ENCODE results near the gene RDM1. TPM values are rescaled to one million over a fixed set of nuclear protein-coding genes. Genes with fewer than 3 reads are reported as not detected.
A peak's percentile ranks its signal among the peaks of the same experiment; 100 is the strongest.
"Not testable (repeated sequence)": the region's sequence is repeated elsewhere in the genome, so short reads cannot be mapped to it uniquely, and the experiment has no call there.

Gene RDM1
- total RNA-seq, 2 donors from 2014 or later, result not detected

DNA sequence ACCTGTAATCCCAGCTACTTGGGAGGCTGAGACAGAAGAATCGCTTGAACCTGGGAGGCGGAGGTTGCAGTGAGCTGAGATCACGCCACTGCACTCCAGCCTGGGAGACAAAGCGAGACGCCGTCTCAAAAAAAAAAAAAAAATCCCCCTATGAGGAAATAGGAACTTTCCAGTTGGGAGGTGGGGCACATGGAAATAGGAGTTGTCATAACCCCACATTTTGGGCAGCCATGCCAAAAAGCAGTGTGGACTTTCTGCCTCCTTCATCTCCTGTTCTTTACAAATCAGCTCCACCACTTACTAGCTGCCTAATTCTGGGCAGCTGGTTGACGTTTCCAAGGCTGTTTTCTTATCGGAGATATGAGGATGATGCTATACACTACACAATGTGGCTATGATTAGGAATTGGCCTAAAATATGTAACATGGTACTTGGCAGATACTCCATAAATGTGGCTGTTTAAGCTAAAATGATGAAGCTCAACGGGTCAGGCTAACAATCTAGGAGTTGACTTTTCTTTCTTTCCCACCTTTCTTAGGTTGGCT lies 28.9 kb downstream of the RDM1 start:
- ATAC-seq (no peak), DNase-seq (no peak)
- Mint-ChIP-seq H3K4me3 (no peak overlapping the region), H3K27ac (no peak overlapping the region), H3K27me3 (peaks cover 34% of the 10 kb centered on the region), H3K4me1 (peaks cover 3% of the 10 kb centered on the region), H3K36me3 (ENCODE audit: low read depth) (no peaks in the 10 kb centered on the region)
- H3K9me3 ChIP-seq (ENCODE audit: control insufficient read depth, low read length, poor library complexity, severe bottlenecking), result no peaks in the 10 kb centered on the region

DNA sequence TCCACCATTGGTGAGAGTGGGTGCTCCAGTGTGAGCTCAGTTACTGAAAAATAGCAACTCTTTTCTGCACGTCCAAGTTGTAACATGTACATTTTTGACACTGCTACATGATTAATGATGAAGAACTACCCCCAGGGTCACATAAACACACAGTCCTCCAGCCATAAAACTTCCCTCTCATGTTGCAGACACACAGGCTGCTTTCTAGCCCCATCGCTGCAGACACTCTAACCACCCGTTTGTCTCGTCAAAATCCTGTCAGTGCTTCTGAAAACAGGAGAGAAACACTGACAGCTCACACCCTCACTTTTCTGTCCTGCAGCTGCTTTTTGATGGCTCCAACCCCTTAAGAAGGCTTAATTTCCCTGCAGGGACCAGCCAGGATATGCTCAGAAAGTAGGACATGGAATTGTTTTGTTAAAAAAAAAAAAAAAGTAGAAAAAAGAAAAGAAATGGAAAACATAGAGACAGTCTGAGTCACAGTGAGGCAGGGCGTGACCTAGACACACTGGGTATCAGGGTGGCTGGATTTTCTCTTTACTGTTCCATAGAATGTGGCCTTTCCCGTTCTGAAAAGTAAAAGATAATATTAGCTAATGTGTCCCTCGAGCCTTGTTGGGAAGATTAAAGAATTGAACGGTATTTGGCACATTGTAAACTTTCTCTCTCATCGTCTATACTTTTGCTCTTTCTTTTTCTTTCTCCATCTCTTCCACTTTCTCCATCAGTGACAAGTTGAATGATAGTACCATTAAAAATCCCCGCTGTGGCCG lies 29.7 kb downstream of the RDM1 start:
- no peaks in the 10 kb centered on the region for H3K9me3 ChIP-seq (ENCODE audit: control insufficient read depth, low read length, poor library complexity, severe bottlenecking)
- Mint-ChIP-seq H3K27ac (peak overlapping the region; percentile 37), H3K36me3 (ENCODE audit: low read depth) (no peaks in the 10 kb centered on the region), H3K4me3 (no peak overlapping the region), H3K4me1 (peaks cover 5% of the 10 kb centered on the region), H3K27me3 (peaks cover 32% of the 10 kb centered on the region)
- DNase-seq (no peak), ATAC-seq (no peak)

DNA sequence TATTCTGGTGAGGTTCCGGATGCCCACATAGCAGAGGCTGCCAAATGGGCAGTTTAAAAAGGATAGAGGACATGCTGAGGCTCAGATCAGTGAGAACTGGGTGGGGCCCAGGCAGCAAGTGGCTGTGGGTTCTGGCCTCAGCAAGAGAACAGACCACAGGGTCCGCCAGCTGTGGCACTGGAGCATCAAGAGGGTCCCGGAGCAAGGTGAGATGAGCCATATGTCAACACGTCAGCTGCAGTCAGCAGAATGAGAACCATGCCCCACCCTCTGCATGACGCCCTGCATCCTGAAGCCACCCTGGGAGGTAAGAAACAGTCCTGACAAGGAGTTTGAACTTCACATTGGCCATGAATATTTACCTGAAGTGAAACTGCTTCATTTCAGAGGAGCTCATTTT lies 30.3 kb downstream of the RDM1 start:
- H3K27me3 Mint-ChIP-seq, result peaks cover 26% of the 10 kb centered on the region
- H3K4me1 Mint-ChIP-seq, result peaks cover 5% of the 10 kb centered on the region
- no peaks in the 10 kb centered on the region for H3K9me3 ChIP-seq (ENCODE audit: control insufficient read depth, low read length, poor library complexity, severe bottlenecking)
- DNase-seq (no peak), ATAC-seq (no peak)
- no peak overlapping the region for H3K4me3 Mint-ChIP-seq
- H3K36me3 Mint-ChIP-seq (ENCODE audit: low read depth), result no peaks in the 10 kb centered on the region
- peak overlapping the region; percentile 37 for H3K27ac Mint-ChIP-seq

DNA sequence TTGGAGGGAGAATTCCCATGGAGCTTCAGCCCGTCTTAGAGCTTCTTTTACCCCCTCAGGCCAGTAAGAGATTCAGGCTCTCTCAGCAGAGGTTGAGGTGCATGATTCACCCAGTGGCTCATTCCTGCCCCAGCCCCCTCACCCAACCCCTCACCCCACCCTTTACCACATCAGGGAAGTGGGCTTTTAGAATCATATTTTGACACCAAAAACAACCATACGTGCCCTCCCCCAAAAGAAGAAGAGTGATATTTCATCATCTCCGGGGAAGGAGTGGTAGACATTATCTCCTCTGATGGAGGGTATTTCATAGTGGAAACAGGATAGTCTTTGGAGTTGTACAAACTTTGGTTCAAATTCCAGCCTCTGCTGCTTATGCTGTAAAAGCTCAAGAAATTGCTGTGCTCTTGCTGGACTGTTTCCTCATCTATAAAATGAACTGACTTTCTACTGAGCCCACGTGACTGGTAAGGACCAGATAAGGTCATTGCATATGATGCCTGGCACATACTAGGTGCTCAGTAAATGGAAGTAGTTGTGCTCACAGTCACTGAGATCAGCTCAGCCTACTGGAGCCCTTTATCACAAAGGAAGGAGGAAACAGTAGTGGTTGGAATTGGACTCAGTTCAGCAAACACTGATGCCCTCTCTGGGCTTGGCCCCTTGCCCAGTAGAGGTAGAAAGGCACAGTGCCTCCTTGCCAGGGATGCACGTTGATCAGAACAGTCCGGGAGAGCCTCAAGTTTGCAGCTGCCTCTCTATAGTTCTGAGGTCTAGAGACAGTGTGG lies 32.1 kb downstream of the RDM1 start:
- Mint-ChIP-seq H3K4me3 (no peak overlapping the region), H3K36me3 (ENCODE audit: low read depth) (no peaks in the 10 kb centered on the region), H3K4me1 (peaks cover 5% of the 10 kb centered on the region), H3K27me3 (peaks cover 18% of the 10 kb centered on the region), H3K27ac (no peak overlapping the region)
- ATAC-seq (no peak), DNase-seq (no peak)
- no peaks in the 10 kb centered on the region for H3K9me3 ChIP-seq (ENCODE audit: control insufficient read depth, low read length, poor library complexity, severe bottlenecking)

DNA sequence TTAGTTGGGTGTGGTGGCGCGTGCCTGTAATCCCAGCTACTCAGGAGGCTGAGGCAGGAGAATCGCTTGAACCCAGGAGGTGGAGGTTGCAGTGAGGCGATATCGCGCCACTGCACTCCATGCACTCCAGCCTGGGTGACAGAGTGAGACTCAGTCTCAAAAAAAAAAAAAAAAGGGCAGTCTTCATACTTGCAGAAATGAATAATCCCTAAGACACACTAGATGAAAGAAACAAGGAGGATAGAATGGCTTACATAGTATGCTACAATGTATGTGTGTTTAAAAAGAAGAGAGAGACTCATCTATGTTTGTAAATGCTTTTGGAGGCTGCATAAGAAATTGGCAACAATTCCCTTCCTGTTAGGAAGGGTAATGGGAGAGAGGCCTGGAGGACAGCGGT lies 32.8 kb downstream of the RDM1 start:
- H3K27me3 Mint-ChIP-seq, result peaks cover 18% of the 10 kb centered on the region
- not testable (repeated sequence) for ATAC-seq; H3K36me3 Mint-ChIP-seq (ENCODE audit: low read depth); H3K4me1 Mint-ChIP-seq; H3K9me3 ChIP-seq (ENCODE audit: control insufficient read depth, low read length, poor library complexity, severe bottlenecking); DNase-seq
- H3K27ac Mint-ChIP-seq, result peak overlapping the region; percentile 63
- peak overlapping the region; percentile 41 for H3K4me3 Mint-ChIP-seq

DNA sequence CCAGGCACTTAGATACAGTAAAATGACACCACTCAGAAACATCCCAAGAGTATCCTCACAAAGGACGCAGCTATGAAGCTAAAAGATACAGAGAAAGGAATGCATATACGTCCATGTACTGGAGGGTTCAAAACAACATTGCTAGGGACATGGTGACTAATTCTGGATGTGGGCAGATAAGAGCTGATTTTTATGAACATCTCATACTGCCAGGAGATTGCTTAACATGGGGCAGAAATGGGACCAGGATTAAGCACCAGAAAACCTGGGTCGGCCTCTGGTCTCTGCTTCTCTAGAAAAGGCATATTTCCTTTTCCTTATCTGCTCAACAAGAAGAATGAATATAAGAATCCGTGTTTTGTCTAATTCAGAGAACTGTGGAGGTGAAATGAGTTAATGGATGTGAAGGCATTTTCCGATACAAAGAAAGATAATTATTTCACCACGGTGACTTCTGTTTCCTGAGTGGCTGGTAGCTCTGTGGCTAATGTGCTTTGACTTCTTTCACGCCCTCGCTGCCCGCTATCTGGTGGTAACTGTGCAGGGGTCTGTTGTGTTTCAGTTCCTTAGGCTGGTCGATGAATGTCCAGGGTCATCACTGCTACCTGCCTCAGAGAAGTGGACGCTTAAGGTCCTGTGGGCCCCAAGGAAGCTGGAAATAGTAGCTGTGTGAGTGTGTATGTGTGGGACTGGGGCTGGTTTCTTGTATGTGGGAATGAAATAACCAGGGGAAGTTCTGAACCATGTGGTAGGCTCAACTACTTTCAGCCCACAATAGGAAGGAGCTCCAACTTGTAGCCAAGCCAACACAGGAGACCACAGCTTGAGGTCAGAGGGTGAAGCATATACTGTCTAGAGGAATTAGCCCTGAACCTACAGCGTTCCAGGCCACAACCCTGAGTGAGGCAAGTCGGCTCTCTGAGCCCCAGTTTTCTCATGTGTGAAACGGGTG lies 34.7 kb downstream of the RDM1 start:
- H3K4me3 Mint-ChIP-seq, result peak overlapping the region; percentile 28
- H3K9me3 ChIP-seq (ENCODE audit: control insufficient read depth, low read length, poor library complexity, severe bottlenecking), result no peaks in the 10 kb centered on the region
- peaks cover 10% of the 10 kb centered on the region for H3K4me1 Mint-ChIP-seq
- H3K27me3 Mint-ChIP-seq, result peaks cover 14% of the 10 kb centered on the region
- H3K27ac Mint-ChIP-seq, result no peak overlapping the region
- no peak for DNase-seq
- ATAC-seq, result peak; percentile 67
- H3K36me3 Mint-ChIP-seq (ENCODE audit: low read depth), result no peaks in the 10 kb centered on the region

DNA sequence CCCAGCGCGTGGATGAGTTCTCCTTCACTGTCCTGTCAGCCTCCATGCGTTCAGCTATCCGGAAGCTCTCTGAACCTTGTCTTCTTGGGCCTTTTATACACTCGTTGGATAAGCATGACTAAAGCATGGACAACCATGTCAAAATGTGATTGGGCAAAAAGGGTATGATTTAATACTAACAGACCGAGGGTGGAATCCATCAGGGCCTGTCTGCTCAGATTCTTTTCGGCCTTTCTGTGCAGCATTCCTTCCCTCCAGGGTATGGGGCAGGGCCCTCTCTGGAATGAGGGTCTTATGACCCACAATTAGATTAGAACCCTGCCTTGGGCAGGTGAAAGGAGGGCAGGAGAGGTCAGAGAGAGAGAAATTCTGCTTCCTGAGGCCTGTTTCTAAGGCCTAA lies 36.4 kb downstream of the RDM1 start:
- ATAC-seq (no peak), DNase-seq (no peak)
- no peak overlapping the region for H3K4me3 Mint-ChIP-seq
- peaks cover 17% of the 10 kb centered on the region for H3K4me1 Mint-ChIP-seq
- no peak overlapping the region for H3K27ac Mint-ChIP-seq
- H3K9me3 ChIP-seq (ENCODE audit: control insufficient read depth, low read length, poor library complexity, severe bottlenecking), result no peaks in the 10 kb centered on the region
- peaks cover 1% of the 10 kb centered on the region for H3K27me3 Mint-ChIP-seq
- H3K36me3 Mint-ChIP-seq (ENCODE audit: low read depth), result no peaks in the 10 kb centered on the region

DNA sequence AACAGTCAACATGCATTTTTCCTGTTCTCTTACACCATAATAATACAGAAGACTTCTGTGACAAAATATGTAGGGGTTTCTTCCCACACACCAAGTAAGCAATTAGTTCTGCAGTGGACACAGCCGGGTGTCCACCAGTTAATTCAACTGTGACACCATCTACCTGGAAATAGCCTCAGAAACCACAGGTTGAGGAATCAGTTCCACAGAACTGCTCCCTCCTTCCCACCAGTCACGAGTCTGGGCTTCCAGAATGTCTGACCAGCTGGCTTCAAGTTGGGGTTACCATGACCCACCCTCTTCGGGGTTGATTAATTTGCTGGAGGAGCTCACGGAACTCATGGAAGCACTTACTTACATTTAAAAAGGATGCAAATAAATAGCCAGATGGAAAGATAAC lies 36.8 kb downstream of the RDM1 start:
- peak overlapping the region; percentile 27 for H3K27ac Mint-ChIP-seq
- no peak for ATAC-seq
- H3K27me3 Mint-ChIP-seq, result no peaks in the 10 kb centered on the region
- DNase-seq, result no peak
- peaks cover 17% of the 10 kb centered on the region for H3K4me1 Mint-ChIP-seq
- no peaks in the 10 kb centered on the region for H3K9me3 ChIP-seq (ENCODE audit: control insufficient read depth, low read length, poor library complexity, severe bottlenecking)
- H3K4me3 Mint-ChIP-seq, result no peak overlapping the region
- no peaks in the 10 kb centered on the region for H3K36me3 Mint-ChIP-seq (ENCODE audit: low read depth)

DNA sequence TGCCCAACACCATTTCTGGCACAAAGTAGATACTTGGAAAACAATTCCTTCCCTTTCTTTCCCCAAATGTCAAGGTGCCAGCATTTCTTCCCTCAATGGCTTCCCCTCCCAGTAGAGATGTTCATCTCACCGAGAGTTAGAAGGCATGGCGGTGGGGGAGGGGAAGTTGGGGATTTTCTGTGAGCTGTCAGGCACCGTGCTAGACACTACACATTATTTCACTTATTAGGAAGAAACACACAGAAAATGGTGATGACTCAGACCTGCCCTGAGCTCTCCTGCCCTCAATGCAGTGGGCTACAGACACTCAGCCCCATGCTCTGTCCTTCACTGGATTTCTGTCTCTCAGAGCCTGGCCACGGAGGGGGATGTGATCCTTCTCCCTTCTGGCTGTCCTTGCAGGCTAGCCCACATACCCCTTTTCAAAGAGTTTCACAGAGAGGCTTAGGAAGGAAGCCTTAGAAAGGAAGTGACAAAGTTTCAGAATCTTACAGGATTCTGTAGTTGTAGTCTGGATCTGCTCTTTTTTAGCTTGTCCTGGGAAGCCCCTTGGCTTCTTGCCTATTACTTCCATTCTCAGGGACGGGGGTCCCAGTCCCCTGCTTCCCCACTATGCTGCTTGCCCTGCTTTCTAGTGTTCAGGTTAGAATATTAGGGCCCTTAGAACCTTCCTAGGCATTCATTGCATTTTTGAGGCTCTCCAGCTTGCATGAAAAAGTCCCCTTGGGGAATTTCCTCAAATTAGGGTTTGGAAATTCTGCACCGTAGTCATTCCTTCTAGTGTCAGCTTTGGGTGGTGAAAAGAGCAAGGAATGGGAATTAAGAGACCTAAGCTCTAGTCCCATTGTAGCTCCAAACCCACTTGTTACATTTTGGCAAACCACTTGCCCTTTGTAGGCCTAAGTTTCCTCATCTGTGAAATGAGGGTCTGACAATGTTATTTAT lies 38.2 kb downstream of the RDM1 start:
- Mint-ChIP-seq H3K27me3 (no peaks in the 10 kb centered on the region), H3K4me1 (peaks cover 15% of the 10 kb centered on the region), H3K4me3 (no peak overlapping the region), H3K36me3 (ENCODE audit: low read depth) (no peaks in the 10 kb centered on the region), H3K27ac (peak overlapping the region; percentile 71)
- H3K9me3 ChIP-seq (ENCODE audit: control insufficient read depth, low read length, poor library complexity, severe bottlenecking), result no peaks in the 10 kb centered on the region
- no peak for DNase-seq
- ATAC-seq, result no peak

DNA sequence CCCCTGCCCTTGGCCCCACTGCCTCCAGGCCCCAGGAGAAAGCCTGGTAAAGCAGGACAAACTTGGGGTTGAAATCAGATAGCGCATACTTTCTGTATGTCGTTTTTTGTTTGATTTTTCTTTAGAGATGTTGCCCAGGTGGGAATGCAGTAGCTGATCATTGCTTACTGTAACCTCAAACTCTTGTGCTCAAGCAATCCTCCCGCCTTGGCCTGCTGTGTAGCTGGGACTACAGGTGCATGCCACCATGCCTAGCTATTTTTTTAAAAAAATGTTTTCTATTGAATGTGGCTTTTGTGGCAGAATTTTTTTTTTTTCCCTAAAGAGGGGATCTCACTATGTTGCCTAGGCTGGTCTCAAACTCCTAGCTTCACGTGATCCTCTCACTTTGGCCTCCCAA lies 39.3 kb downstream of the RDM1 start:
- H3K9me3 ChIP-seq (ENCODE audit: control insufficient read depth, low read length, poor library complexity, severe bottlenecking), result no peaks in the 10 kb centered on the region
- Mint-ChIP-seq H3K36me3 (ENCODE audit: low read depth) (no peaks in the 10 kb centered on the region), H3K27ac (peak overlapping the region; percentile 27), H3K4me3 (no peak overlapping the region), H3K4me1 (peaks cover 15% of the 10 kb centered on the region), H3K27me3 (no peaks in the 10 kb centered on the region)
- DNase-seq, result no peak
- no peak for ATAC-seq

DNA sequence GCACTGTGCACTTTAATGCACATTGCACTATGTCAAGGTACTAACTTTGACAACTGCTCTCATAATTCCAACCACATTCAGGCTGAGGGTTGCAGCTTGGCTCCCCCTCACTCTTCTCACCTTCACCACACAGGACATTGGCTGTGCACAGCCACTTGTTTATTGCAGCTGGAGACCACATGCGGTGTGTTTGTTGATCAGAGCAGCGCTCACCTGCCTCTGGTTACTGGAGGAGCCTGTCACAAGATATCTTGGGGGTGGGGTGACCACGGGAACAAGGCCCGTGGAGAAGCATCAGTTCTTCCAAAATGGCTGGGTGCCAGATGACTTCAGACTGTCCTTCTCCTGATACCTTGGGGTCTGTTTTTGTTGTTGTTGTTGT lies 39.8 kb downstream of the RDM1 start:
- peak; percentile 82 for ATAC-seq
- DNase-seq, result no peak
- Mint-ChIP-seq H3K4me3 (no peak overlapping the region), H3K36me3 (ENCODE audit: low read depth) (no peaks in the 10 kb centered on the region), H3K4me1 (peaks cover 12% of the 10 kb centered on the region), H3K27me3 (no peaks in the 10 kb centered on the region), H3K27ac (no peak overlapping the region)
- H3K9me3 ChIP-seq (ENCODE audit: control insufficient read depth, low read length, poor library complexity, severe bottlenecking), result no peaks in the 10 kb centered on the region

All from T-helper 17 cell (primary cell).